ENCODE measurements around the gene SCLT1.

- TF ChIP-seq ATF2 (IDR thresholded peaks at IDR 0.05; ENCODE audit: low read length) (no peak), EP300 (IDR thresholded peaks at IDR 0.05; ENCODE audit: borderline replicate concordance in 1 of 2, low read depth in 2 of 2, low read length in 2 of 2) (no peak), POLR2A (IDR thresholded peaks at IDR 0.05; ENCODE audit: control extremely low read depth in 1 of 2, low read depth in 2 of 2, low read length in 2 of 2) (no peak), POLR2AphosphoS5 (IDR thresholded peaks at IDR 0.05; ENCODE audit: low read depth, low read length) (no peak), CTCF (IDR thresholded peaks at IDR 0.05; ENCODE audit: control extremely low read depth in 1 of 3, insufficient read depth in 1 of 3, low read depth in 1 of 3, low read length in 3 of 3) (no peak), ATF3 (IDR thresholded peaks at IDR 0.05; ENCODE audit: insufficient read depth, low read depth, low read length) (no peak), SP4 (IDR thresholded peaks at IDR 0.05; ENCODE audit: low read length) (no peak), EZH2 (IDR thresholded peaks at IDR 0.05; ENCODE audit: low read depth, low read length, severe bottlenecking) (no peak), CHD1 (IDR thresholded peaks at IDR 0.05; ENCODE audit: low read depth, low read length) (no peak), TBP (IDR thresholded peaks at IDR 0.05; ENCODE audit: low read depth, low read length) (no peak), SUZ12 (IDR thresholded peaks at IDR 0.05; ENCODE audit: low read length) (no peak)
Observed at GRCh38 chr4:128974136-128974581, 119.2 kb downstream of the SCLT1 start.

Measured in H1 (cell line).